Measurements from ENCODE around the gene NSD2. TPM values are rescaled to one million over a fixed set of nuclear protein-coding genes. Genes with fewer than 3 reads are reported as not detected.
"Not testable (repeated sequence)": the region's sequence is repeated elsewhere in the genome, so short reads cannot be mapped to it uniquely, and the experiment has no call there.

Gene NSD2
- total RNA-seq, 1 donor from 2014 or later, result 41.5 TPM

- no peak for DNase-seq (ENCODE audit: low spot score)
These were observed 127.1 kb downstream of the NSD2 start for GRCh38 chr4:1998296-1998695.

DNA sequence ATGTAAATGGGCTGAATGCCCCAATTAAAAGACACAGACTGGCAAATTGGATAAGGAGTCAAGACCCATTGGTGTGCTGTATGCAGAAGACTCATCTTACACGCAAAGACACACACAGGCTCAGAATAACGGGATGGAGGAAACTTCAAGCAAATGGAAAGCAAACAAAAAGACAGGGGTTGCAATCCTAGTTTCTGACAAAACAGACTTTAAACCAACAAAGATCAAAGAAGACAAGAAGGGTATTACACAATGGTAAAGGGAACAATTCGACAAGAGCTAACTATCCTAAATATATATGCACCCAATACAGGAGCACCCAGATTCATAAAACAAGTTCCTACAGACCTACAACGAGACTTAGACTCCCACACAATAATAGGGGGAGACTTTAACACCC is 128.1 kb downstream of the NSD2 start:
- not testable (repeated sequence) for DNase-seq (ENCODE audit: low spot score)

GRCh38 chr4:2003361-2003760 is 132.2 kb downstream of the NSD2 start:
- not testable (repeated sequence) for DNase-seq (ENCODE audit: low spot score)

DNA sequence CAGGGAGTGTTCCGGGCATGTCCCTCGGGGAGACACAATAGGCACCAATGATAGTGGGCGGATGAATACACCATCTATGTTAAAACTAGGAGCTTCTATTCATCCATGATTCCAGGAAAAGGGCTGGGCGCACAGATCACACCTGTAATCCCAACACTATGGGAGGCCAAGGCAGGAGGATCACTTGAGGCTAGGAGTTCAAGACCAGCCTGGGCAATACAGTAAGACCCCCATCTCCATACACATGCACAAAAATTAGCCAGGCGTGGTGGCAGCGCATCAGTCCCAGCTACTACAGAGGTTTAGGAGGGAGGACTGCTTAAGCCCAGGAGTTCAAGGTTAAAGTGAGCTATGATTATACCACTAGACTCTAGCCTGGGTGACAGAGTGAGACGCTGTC is 135.2 kb downstream of the NSD2 start:
- no peak for DNase-seq (ENCODE audit: low spot score)

- DNase-seq (ENCODE audit: low spot score), result no peak
These were observed 135.9 kb downstream of the NSD2 start for GRCh38 chr4:2006956-2007653.

DNA sequence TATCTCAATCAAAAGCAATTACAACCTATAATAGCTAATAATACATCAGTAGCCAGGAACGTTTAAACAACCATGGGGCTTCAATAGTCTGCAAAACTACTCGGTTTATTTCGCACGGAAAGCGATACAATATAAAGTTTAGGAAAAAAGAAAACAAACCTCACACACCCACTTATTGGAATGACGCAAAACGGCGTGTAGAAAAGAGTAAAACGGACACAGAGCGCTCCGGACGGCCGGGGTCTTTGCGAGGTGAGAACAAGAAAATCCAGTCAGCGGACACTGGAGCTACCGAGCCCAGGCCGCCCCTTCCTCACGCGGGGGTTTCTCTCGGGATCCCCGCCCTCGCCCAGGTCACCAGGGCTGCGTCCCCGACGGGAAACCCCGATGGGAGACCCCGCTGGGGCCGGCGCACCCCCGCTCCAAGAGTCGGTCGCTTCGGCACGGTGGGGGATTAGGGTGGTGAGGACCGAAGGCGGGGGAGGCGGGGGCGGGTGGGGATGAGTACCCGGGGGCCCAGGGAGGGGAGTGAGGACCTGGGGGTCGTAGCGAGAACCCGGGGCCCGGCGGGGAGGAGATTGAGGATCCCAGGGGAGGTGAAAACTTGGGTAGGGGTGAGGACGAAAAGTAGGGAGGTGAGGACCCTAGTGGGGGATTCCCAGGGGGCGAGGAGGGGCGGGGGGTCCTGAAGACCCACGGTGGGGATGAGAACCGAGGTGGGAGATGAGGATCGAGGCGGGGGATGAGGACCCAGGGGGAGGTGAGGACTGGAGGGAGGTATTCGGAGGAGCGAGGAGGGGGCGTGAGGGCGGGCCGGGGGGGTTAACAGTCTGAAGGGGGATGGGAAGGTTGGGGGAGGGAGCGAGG is 136.8 kb downstream of the NSD2 start:
- DNase-seq (ENCODE audit: low spot score), result no peak

- DNase-seq (ENCODE audit: low spot score), result no peak
These were observed 137.4 kb downstream of the NSD2 start for GRCh38 chr4:2008671-2008920.

- peak; percentile 96 for DNase-seq (ENCODE audit: low spot score)
These were observed 137.9 kb downstream of the NSD2 start, which contains the start of gene NELFA for GRCh38 chr4:2008921-2009650. Gene NELFA (minus strand): TSS chr4:2008974. CDS start chr4:2008959, 15 bp downstream.

DNA sequence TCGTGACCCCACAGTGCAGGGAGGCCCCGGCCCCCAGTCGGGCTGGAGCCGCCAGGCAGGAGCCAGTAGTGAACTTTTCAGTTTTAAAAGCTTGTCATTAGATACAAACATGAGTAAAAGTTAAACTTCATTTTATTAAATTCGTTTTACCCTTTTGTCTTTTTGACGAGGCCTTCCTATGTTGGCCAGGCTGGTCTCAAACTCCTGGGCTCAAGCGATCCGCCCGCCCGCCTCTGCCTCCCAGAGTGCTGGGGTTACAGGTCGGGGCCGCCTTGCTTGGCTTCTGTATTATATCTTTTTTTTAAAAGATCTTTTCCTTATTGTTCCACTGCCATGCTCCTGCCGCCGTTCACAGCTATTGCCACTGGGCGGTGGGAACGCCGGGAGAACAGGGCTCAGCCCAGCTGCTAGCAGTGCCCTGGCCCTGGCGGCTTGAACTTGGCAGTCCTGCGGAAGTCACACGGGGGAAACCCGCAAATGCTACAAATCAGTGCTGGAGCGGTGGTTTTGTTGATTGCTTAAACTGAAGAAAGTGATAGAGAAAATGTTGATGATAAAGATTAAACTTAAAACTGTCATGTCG is 138.5 kb downstream of the NSD2 start:
- DNase-seq (ENCODE audit: low spot score), result peak; percentile 58

DNA sequence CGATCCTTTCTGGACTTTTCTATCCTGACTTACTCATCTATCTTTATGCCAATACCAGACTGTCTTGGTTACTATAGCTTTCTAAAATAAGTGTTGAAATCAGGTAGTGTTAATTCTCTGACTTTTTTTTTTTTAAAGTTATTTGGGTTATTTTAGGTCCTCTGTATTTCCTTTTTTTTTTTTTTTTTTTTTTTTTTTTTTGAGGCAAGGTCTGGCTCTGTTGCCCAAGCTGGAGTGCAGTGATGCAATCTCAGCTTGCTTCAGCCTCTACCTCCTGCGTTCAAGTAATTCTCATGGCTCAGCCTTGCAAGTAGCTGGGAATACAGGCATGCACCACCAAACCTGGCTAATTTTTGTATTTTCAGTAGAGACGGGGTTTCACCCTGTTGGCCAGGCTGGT is 140.4 kb downstream of the NSD2 start:
- DNase-seq (ENCODE audit: low spot score), result no peak

DNA sequence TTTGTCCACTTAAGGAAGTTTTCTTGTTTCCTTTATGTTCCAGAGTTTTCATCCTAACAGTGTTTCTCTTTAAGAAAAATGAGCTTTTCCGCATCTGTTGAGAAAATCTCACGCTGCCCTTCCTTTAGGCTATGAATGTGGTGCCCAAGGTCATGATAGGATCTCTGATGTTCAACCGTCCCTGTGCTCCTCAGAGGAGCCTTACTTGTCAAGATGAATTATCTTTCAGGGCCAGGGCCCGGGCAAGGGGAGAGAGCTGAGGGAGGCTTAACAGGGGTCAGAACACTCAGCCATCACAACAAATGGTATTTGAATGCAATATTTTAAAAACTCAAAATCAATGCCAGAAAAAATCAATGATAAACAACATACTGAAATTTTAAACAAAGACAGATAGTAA is 143.8 kb downstream of the NSD2 start:
- DNase-seq (ENCODE audit: low spot score), result no peak

GRCh38 chr4:2021358-2022018 is 150.3 kb downstream of the NSD2 start:
- DNase-seq (ENCODE audit: low spot score), result not testable (repeated sequence)

GRCh38 chr4:2024683-2025082 is 153.5 kb downstream of the NSD2 start:
- no peak for DNase-seq (ENCODE audit: low spot score)

DNA sequence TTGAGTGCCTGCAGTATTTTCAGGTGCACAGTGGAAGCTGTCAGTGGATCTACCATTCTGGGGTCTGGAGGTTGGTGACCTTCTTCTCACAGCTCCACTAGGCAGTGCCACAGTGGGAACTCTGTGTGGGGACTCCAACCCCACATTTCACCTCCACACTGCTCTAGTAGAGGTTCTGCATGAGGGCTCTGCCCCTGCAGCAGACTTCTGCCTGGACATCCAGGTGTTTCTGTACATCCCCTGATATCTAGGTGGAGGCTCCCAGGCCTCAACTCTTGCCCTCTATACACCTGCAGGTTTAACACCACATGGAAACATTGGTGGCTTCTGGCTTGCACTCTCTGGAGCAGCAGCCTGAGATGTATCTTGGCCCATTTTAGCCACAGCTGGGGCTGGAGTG is 154.6 kb downstream of the NSD2 start:
- no peak for DNase-seq (ENCODE audit: low spot score)

GRCh38 chr4:2027120-2027519 is 155.9 kb downstream of the NSD2 start:
- DNase-seq (ENCODE audit: low spot score), result not testable (repeated sequence)

DNA sequence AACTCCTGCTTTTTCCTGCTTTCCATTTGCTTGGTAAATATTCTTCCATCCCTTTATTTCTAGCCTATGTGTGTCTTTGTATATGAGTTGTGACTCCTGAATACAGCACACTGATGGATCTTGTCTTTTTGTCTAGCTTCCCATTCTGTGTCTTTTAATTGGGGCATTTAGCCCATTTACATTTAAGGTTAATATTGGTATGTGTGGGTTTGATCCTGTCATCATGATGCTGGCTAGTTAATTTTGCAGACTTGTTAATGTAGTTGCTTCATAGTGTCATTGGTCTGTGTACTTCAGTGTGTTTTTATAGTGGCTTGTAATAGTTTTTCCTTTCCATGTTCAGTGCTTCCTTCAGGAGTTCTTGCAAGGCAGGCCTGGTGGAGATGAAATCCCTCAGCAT is 160.0 kb downstream of the NSD2 start:
- DNase-seq (ENCODE audit: low spot score), result not testable (repeated sequence)

Other genes starting within 250 kb of the NSD2 start
- gene FAM53A, start 187.1 kb upstream of the NSD2 start, total RNA-seq, result 2.5 TPM
- 29.4 TPM for gene SLBP, start 159.1 kb upstream of the NSD2 start, total RNA-seq
- 38.4 TPM for gene TMEM129, start 150.1 kb upstream of the NSD2 start, total RNA-seq
- gene TACC3, start 149.9 kb upstream of the NSD2 start, total RNA-seq, result 8.3 TPM
- 121 TPM for gene FGFR3, start 78.1 kb upstream of the NSD2 start, total RNA-seq
- gene LETM1, start 15.2 kb upstream of the NSD2 start, total RNA-seq, result 56.1 TPM
- 50.7 TPM for gene NELFA, start 137.6 kb downstream of the NSD2 start, total RNA-seq
- gene NAT8L, start 187.9 kb downstream of the NSD2 start, total RNA-seq, result 0.16 TPM

Data from ureter (tissue), 1 donor.